ENCODE results near the gene TTI1. TPM values are rescaled to one million over a fixed set of nuclear protein-coding genes. Genes with fewer than 3 reads are reported as not detected.

The TTI1 gene
- total RNA-seq, 2 donors from 2014 or later: 37.5 to 56.2 TPM

DNA sequence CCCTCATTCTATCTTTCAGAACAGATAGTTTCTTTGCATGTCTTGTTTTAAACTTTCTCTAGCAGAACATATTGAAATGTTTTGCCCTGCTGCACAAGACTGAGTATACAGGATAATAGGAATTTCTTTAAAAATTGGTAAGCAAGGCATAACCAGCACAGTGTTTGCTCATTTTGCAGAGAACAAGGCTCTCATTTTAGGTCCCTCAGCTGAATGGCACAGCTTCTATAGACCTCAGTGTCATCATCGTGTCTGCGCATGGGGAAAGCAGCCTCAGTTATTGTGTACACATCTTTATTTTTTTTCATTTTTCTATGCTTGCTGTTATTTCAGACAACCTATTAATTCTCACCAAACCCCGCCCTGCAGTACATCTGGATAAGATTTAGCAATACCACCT lies 35.7 kb downstream of the TTI1 start:
- no peaks in the 10 kb centered on the region for H3K9me3 Mint-ChIP-seq
- no peaks in the 10 kb centered on the region for H3K4me1 Mint-ChIP-seq
- Histone ChIP-seq H3K4me1 (ENCODE audit: control insufficient read depth, insufficient read depth, low read length) (no peaks in the 10 kb centered on the region), H3K36me3 (ENCODE audit: control insufficient read depth, insufficient read depth, low read length) (peaks cover 87% of the 10 kb centered on the region), H3K9ac (ENCODE audit: extremely low read depth, low read length, poor library complexity, severe bottlenecking) (no peak overlapping the region), H3K9me3 (ENCODE audit: control insufficient read depth, low read length) (no peaks in the 10 kb centered on the region), H3K4me3 (ENCODE audit: low read length) (no peak overlapping the region), H3K27me3 (ENCODE audit: control insufficient read depth, insufficient read depth, low read length, poor library complexity, severe bottlenecking) (no peaks in the 10 kb centered on the region), H3K27ac (ENCODE audit: low read depth, low read length) (no peak overlapping the region)
- peaks cover 66% of the 10 kb centered on the region for H3K36me3 Mint-ChIP-seq (ENCODE audit: low read depth)
- no peaks in the 10 kb centered on the region for H3K27me3 Mint-ChIP-seq (ENCODE audit: insufficient read depth)
- H3K27ac Mint-ChIP-seq: no peak overlapping the region
- H3K4me3 Mint-ChIP-seq: no peak overlapping the region
- WGBS, 2 experiments (ENCODE audit: insufficient coverage in 1 of 2, insufficient read length in 1 of 2): 96 to 98% methylated on average over 3 of the region's 3 CpGs
- TF ChIP-seq, protein P1, sequence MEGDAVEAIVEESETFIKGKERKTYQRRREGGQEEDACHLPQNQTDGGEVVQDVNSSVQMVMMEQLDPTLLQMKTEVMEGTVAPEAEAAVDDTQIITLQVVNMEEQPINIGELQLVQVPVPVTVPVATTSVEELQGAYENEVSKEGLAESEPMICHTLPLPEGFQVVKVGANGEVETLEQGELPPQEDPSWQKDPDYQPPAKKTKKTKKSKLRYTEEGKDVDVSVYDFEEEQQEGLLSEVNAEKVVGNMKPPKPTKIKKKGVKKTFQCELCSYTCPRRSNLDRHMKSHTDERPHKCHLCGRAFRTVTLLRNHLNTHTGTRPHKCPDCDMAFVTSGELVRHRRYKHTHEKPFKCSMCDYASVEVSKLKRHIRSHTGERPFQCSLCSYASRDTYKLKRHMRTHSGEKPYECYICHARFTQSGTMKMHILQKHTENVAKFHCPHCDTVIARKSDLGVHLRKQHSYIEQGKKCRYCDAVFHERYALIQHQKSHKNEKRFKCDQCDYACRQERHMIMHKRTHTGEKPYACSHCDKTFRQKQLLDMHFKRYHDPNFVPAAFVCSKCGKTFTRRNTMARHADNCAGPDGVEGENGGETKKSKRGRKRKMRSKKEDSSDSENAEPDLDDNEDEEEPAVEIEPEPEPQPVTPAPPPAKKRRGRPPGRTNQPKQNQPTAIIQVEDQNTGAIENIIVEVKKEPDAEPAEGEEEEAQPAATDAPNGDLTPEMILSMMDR (conservative IDR thresholded peaks at IDR 0.05): no peak
- DNase-seq: peak; percentile 3

DNA sequence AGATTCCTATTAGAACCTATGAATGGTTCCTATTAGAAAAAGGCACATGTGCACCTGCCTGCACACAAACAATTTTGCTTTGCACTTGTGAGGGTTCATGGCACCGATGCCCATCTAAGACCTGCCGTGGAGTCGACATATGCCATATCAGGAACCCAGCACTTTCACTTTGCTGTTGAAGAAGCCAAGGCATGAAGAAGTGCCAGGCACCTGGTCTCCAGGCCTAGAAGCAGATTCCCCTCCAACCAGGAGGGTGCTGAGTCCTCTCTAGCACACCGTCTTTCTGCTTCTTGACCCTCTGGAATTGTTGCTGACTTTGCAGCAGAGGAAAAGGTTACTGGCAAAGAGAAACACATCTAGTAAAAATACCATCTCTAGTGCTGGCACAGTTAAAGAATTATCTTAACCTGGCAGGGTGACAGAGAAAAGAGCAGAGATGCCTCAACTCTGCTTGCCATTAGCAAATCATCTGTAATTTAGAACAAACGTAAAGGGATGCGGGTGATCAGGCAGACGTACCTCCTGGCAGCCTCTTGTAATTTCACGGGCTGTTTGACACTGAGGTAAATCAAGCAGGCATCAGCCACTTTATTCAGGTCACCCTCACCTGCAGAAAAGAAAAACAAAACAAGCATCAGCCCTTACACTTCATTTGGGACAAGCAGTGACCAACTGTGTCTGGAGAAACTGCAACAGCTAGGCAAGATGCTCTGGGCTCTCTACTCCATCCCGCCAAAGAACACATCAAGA lies 37.2 kb downstream of the TTI1 start:
- no peak overlapping the region for H3K9ac ChIP-seq (ENCODE audit: extremely low read depth, low read length, poor library complexity, severe bottlenecking)
- TF ChIP-seq, protein P1 (conservative IDR thresholded peaks at IDR 0.05): no peak
- no peaks in the 10 kb centered on the region for H3K4me1 ChIP-seq (ENCODE audit: control insufficient read depth, insufficient read depth, low read length)
- no peaks in the 10 kb centered on the region for H3K4me1 Mint-ChIP-seq
- no peaks in the 10 kb centered on the region for H3K27me3 ChIP-seq (ENCODE audit: control insufficient read depth, insufficient read depth, low read length, poor library complexity, severe bottlenecking)
- H3K36me3 Mint-ChIP-seq (ENCODE audit: low read depth): peaks cover 61% of the 10 kb centered on the region
- no peak overlapping the region for H3K4me3 ChIP-seq (ENCODE audit: low read length)
- peak; percentile 1 for DNase-seq
- H3K27me3 Mint-ChIP-seq (ENCODE audit: insufficient read depth): no peaks in the 10 kb centered on the region
- 88 to 89% methylated on average over 7 to 9 of the region's 9 CpGs for WGBS, 2 experiments (ENCODE audit: insufficient coverage in 1 of 2, insufficient read length in 1 of 2)
- H3K27ac Mint-ChIP-seq: no peak overlapping the region
- H3K27ac ChIP-seq (ENCODE audit: low read depth, low read length): no peak overlapping the region
- no peak overlapping the region for H3K4me3 Mint-ChIP-seq
- H3K36me3 ChIP-seq (ENCODE audit: control insufficient read depth, insufficient read depth, low read length): peaks cover 84% of the 10 kb centered on the region
- no peaks in the 10 kb centered on the region for H3K9me3 ChIP-seq (ENCODE audit: control insufficient read depth, low read length)
- H3K9me3 Mint-ChIP-seq: no peaks in the 10 kb centered on the region

DNA sequence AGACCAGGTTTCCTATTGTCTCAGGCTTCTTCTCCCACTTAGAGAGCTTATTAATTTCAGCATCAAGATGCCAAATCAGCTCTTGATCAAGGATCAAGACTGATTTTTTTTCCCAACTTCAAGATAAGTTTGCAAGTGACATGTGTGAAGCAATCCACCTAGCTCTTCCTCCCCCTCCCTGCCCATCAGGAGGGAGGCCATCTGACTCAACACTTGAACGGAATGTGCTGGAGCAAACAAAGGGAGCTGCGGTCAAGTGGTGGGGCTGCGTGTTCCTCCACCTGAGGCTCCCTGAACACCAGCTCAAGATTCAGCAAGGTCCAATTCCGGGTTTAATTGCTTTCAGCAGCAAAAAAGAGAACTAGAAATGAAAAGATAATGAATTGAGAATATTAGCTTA lies 38.7 kb downstream of the TTI1 start:
- Histone ChIP-seq H3K4me1 (ENCODE audit: control insufficient read depth, insufficient read depth, low read length) (no peaks in the 10 kb centered on the region), H3K27me3 (ENCODE audit: control insufficient read depth, insufficient read depth, low read length, poor library complexity, severe bottlenecking) (no peaks in the 10 kb centered on the region), H3K27ac (ENCODE audit: low read depth, low read length) (no peak overlapping the region), H3K36me3 (ENCODE audit: control insufficient read depth, insufficient read depth, low read length) (peaks cover 77% of the 10 kb centered on the region), H3K9me3 (ENCODE audit: control insufficient read depth, low read length) (no peaks in the 10 kb centered on the region), H3K4me3 (ENCODE audit: low read length) (no peak overlapping the region), H3K9ac (ENCODE audit: extremely low read depth, low read length, poor library complexity, severe bottlenecking) (no peak overlapping the region)
- DNase-seq: no peak
- Mint-ChIP-seq H3K4me1 (peaks cover 4% of the 10 kb centered on the region), H3K27ac (peak overlapping the region; percentile 35), H3K36me3 (ENCODE audit: low read depth) (peaks cover 60% of the 10 kb centered on the region), H3K27me3 (ENCODE audit: insufficient read depth) (no peaks in the 10 kb centered on the region), H3K4me3 (no peak overlapping the region), H3K9me3 (no peaks in the 10 kb centered on the region)
- TF ChIP-seq, protein P1 (conservative IDR thresholded peaks at IDR 0.05): no peak
- WGBS, 2 experiments (ENCODE audit: insufficient coverage in 1 of 2, insufficient read length in 1 of 2): 87 to 89% methylated on average over 4 of the region's 4 CpGs

Measured in endodermal cell (in vitro differentiated cells).